ENCODE results near the gene FDCSP. TPM values are rescaled to one million over a fixed set of nuclear protein-coding genes. Genes with fewer than 3 reads are reported as not detected.
"Not testable (repeated sequence)": the region's sequence is repeated elsewhere in the genome, so short reads cannot be mapped to it uniquely, and the experiment has no call there.

FDCSP gene
- total RNA-seq, 4 donors from 2014 or later: not detected

- H3K9me3 ChIP-seq: no peaks in the 10 kb centered on the region
- no peak for ATAC-seq
- H3K4me1 ChIP-seq: no peaks in the 10 kb centered on the region
- DNase-seq: no peak
- TF ChIP-seq POLR2A (IDR thresholded peaks at IDR 0.05) (no peak), CTCF (IDR thresholded peaks at IDR 0.05 in 4 of 5, conservative IDR thresholded peaks at IDR 0.05 in 1 of 5) (no peak)
- in situ Hi-C loops (cut with MboI; ENCODE audit: low sequenced_read_pairs in 4 of 4): no loop called here
- no peak overlapping the region for H3K4me3 ChIP-seq
- intact Hi-C loops (cut with DNase I; ENCODE audit: low total_unique reads): no loop called here
- no peaks in the 10 kb centered on the region for H3K36me3 ChIP-seq
- H3K27ac ChIP-seq: no peak overlapping the region
- H3K27me3 ChIP-seq: no peaks in the 10 kb centered on the region
These were observed 10.2 kb downstream of the FDCSP start for GRCh38 chr4:70236125-70236524.

- Histone ChIP-seq H3K27me3 (no peaks in the 10 kb centered on the region), H3K9me3 (no peaks in the 10 kb centered on the region), H3K36me3 (no peaks in the 10 kb centered on the region), H3K27ac (no peak overlapping the region), H3K4me1 (no peaks in the 10 kb centered on the region), H3K4me3 (no peak overlapping the region)
- intact Hi-C loops (cut with DNase I; ENCODE audit: low total_unique reads) (no loop called here), in situ Hi-C loops (cut with MboI; ENCODE audit: low sequenced_read_pairs in 4 of 4) (no loop called here)
- no peak for TF ChIP-seq CTCF (IDR thresholded peaks at IDR 0.05 in 4 of 5, conservative IDR thresholded peaks at IDR 0.05 in 1 of 5)
- TF ChIP-seq POLR2A (IDR thresholded peaks at IDR 0.05): no peak
- DNase-seq (no peak), ATAC-seq (no peak)
These were observed 13.4 kb downstream of the FDCSP start for GRCh38 chr4:70239131-70239883.

GRCh38 chr4:70239884-70240591 is 14.1 kb downstream of the FDCSP start:
- in situ Hi-C loops (cut with MboI; ENCODE audit: low sequenced_read_pairs in 4 of 4): no loop called here

GRCh38 chr4:70242297-70242696 is 16.4 kb downstream of the FDCSP start, which contains the start of gene CSN3:
Gene CSN3 (plus strand): TSS chr4:70242597. CDS start chr4:70244820, 2,223 bp downstream.
- ATAC-seq; H3K4me1 ChIP-seq; H3K4me3 ChIP-seq; H3K36me3 ChIP-seq; in situ Hi-C loops (cut with MboI; ENCODE audit: low sequenced_read_pairs in 4 of 4); H3K27me3 ChIP-seq; intact Hi-C loops (cut with DNase I; ENCODE audit: low total_unique reads); DNase-seq; H3K27ac ChIP-seq; H3K9me3 ChIP-seq: not testable (repeated sequence)

More at GRCh38 chr4:70239884-70240591, 14.1 kb downstream of the FDCSP start:
- Histone ChIP-seq H3K36me3 (no peaks in the 10 kb centered on the region), H3K9me3 (no peaks in the 10 kb centered on the region), H3K4me3 (no peak overlapping the region), H3K4me1 (no peaks in the 10 kb centered on the region), H3K27ac (no peak overlapping the region), H3K27me3 (no peaks in the 10 kb centered on the region)
- intact Hi-C loops (cut with DNase I; ENCODE audit: low total_unique reads): no loop called here
- no peak for DNase-seq
- ATAC-seq: no peak
- TF ChIP-seq POLR2A (IDR thresholded peaks at IDR 0.05) (no peak), CTCF (IDR thresholded peaks at IDR 0.05 in 4 of 5, conservative IDR thresholded peaks at IDR 0.05 in 1 of 5) (no peak)

GRCh38 chr4:70243091-70243490 is 17.2 kb downstream of the FDCSP start:
- intact Hi-C loops (cut with DNase I; ENCODE audit: low total_unique reads): no loop called here
- H3K36me3 ChIP-seq: no peaks in the 10 kb centered on the region
- in situ Hi-C loops (cut with MboI; ENCODE audit: low sequenced_read_pairs in 4 of 4): no loop called here
- no peaks in the 10 kb centered on the region for H3K9me3 ChIP-seq
- ATAC-seq (no peak), DNase-seq (no peak)
- no peaks in the 10 kb centered on the region for H3K27me3 ChIP-seq
- no peaks in the 10 kb centered on the region for H3K4me1 ChIP-seq
- TF ChIP-seq CTCF (IDR thresholded peaks at IDR 0.05 in 4 of 5, conservative IDR thresholded peaks at IDR 0.05 in 1 of 5) (no peak), POLR2A (IDR thresholded peaks at IDR 0.05) (no peak)
- H3K27ac ChIP-seq: no peak overlapping the region
- H3K4me3 ChIP-seq: no peak overlapping the region

Data from gastrocnemius medialis (tissue), 4 donors.